Measurements from ENCODE around the gene MRPS22. TPM values are rescaled to one million over a fixed set of nuclear protein-coding genes. Genes with fewer than 3 reads are reported as not detected.

The MRPS22 gene
- total and polyA plus RNA-seq, 9 of the 15 experiments (the other 6 are each of a cell fraction or from before 2014, with no cell fraction given) = 148 to 397 (median 229) TPM

DNA sequence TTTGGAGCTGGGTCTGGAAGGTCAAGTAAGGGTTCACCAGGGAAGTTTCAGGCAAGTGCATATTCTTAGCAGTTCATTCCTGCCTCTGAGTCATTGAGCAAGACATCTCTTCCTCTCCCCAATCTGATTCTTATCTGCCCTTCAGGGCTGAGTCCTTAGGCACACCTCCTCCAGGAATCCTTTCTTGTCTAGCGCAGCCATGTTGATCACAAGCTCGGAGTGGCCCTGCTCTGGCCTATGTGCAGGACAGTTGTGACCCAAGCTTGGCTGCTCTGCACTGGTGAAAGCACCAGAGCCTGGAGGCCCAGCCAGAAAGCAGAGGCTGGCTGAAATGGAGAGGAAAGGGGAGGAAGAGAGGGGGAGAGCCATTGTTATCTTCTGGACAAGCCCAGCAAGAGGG is 30.9 kb upstream of the MRPS22 start (continued):
- peak; percentile 86 for TF ChIP-seq ZNF766 (CRISPR knock-in tag; conservative IDR thresholded peaks at IDR 0.05)
- TF ChIP-seq, protein P1, sequence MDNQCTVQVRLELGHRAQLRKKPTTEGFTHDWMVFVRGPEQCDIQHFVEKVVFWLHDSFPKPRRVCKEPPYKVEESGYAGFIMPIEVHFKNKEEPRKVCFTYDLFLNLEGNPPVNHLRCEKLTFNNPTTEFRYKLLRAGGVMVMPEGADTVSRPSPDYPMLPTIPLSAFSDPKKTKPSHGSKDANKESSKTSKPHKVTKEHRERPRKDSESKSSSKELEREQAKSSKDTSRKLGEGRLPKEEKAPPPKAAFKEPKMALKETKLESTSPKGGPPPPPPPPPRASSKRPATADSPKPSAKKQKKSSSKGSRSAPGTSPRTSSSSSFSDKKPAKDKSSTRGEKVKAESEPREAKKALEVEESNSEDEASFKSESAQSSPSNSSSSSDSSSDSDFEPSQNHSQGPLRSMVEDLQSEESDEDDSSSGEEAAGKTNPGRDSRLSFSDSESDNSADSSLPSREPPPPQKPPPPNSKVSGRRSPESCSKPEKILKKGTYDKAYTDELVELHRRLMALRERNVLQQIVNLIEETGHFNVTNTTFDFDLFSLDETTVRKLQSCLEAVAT (IDR thresholded peaks at IDR 0.05) = 0 out of 4 replicates have a peak, but pooled peaks of 1 of the 2 experiments have one; percentile 19
- TF ChIP-seq, protein P2, sequence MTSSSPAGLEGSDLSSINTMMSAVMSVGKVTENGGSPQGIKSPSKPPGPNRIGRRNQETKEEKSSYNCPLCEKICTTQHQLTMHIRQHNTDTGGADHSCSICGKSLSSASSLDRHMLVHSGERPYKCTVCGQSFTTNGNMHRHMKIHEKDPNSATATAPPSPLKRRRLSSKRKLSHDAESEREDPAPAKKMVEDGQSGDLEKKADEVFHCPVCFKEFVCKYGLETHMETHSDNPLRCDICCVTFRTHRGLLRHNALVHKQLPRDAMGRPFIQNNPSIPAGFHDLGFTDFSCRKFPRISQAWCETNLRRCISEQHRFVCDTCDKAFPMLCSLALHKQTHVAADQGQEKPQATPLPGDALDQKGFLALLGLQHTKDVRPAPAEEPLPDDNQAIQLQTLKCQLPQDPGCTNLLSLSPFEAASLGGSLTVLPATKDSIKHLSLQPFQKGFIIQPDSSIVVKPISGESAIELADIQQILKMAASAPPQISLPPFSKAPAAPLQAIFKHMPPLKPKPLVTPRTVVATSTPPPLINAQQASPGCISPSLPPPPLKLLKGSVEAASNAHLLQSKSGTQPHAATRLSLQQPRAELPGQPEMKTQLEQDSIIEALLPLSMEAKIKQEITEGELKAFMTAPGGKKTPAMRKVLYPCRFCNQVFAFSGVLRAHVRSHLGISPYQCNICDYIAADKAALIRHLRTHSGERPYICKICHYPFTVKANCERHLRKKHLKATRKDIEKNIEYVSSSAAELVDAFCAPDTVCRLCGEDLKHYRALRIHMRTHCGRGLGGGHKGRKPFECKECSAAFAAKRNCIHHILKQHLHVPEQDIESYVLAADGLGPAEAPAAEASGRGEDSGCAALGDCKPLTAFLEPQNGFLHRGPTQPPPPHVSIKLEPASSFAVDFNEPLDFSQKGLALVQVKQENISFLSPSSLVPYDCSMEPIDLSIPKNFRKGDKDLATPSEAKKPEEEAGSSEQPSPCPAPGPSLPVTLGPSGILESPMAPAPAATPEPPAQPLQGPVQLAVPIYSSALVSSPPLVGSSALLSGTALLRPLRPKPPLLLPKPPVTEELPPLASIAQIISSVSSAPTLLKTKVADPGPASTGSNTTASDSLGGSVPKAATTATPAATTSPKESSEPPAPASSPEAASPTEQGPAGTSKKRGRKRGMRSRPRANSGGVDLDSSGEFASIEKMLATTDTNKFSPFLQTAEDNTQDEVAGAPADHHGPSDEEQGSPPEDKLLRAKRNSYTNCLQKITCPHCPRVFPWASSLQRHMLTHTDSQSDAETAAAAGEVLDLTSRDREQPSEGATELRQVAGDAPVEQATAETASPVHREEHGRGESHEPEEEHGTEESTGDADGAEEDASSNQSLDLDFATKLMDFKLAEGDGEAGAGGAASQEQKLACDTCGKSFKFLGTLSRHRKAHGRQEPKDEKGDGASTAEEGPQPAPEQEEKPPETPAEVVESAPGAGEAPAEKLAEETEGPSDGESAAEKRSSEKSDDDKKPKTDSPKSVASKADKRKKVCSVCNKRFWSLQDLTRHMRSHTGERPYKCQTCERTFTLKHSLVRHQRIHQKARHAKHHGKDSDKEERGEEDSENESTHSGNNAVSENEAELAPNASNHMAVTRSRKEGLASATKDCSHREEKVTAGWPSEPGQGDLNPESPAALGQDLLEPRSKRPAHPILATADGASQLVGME (CRISPR knock-in tag; IDR thresholded peaks at IDR 0.05) = no peak
- TF ChIP-seq ARNT (IDR thresholded peaks at IDR 0.05) = 0 out of 4 replicates have a peak, but pooled peaks of 1 of the 2 experiments have one; percentile 18
- TF ChIP-seq CEBPG (CRISPR knock-in tag; IDR thresholded peaks at IDR 0.05) = peak; percentile 67
- TF ChIP-seq CEBPG (tag; conservative IDR thresholded peaks at IDR 0.05 in 1 of 2, IDR thresholded peaks at IDR 0.05 in 1 of 2) = peak; percentile 70 to 80
- 0 out of 2 replicates have a peak, but pooled peaks have one; percentile 9 for TF ChIP-seq ZNF830 (CRISPR knock-in tag; IDR thresholded peaks at IDR 0.05)
- TF ChIP-seq NFE2 (IDR thresholded peaks at IDR 0.05; ENCODE audit: low read depth) = peak; percentile 28; the same call in 1 of the 2 replicates
- no peak for TF ChIP-seq E2F4 (CRISPR knock-in tag; IDR thresholded peaks at IDR 0.05; ENCODE audit: low read depth)
- TF ChIP-seq, protein P3, sequence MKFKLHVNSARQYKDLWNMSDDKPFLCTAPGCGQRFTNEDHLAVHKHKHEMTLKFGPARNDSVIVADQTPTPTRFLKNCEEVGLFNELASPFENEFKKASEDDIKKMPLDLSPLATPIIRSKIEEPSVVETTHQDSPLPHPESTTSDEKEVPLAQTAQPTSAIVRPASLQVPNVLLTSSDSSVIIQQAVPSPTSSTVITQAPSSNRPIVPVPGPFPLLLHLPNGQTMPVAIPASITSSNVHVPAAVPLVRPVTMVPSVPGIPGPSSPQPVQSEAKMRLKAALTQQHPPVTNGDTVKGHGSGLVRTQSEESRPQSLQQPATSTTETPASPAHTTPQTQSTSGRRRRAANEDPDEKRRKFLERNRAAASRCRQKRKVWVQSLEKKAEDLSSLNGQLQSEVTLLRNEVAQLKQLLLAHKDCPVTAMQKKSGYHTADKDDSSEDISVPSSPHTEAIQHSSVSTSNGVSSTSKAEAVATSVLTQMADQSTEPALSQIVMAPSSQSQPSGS (CRISPR knock-in tag; IDR thresholded peaks at IDR 0.05) = no peak
- TF ChIP-seq TCF15 (CRISPR knock-in tag; IDR thresholded peaks at IDR 0.05) = no peak
- TF ChIP-seq, protein P4, sequence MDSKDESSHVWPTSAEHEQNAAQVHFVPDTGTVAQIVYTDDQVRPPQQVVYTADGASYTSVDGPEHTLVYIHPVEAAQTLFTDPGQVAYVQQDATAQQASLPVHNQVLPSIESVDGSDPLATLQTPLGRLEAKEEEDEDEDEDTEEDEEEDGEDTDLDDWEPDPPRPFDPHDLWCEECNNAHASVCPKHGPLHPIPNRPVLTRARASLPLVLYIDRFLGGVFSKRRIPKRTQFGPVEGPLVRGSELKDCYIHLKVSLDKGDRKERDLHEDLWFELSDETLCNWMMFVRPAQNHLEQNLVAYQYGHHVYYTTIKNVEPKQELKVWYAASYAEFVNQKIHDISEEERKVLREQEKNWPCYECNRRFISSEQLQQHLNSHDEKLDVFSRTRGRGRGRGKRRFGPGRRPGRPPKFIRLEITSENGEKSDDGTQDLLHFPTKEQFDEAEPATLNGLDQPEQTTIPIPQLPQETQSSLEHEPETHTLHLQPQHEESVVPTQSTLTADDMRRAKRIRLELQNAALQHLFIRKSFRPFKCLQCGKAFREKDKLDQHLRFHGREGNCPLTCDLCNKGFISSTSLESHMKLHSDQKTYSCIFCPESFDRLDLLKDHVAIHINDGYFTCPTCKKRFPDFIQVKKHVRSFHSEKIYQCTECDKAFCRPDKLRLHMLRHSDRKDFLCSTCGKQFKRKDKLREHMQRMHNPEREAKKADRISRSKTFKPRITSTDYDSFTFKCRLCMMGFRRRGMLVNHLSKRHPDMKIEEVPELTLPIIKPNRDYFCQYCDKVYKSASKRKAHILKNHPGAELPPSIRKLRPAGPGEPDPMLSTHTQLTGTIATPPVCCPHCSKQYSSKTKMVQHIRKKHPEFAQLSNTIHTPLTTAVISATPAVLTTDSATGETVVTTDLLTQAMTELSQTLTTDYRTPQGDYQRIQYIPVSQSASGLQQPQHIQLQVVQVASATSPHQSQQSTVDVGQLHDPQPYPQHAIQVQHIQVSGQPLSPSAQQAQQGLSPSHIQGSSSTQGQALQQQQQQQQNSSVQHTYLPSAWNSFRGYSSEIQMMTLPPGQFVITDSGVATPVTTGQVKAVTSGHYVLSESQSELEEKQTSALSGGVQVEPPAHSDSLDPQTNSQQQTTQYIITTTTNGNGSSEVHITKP (IDR thresholded peaks at IDR 0.05; ENCODE audit: partially characterized antibody) = peak; percentile 8
- no peak for TF ChIP-seq SMARCB1 (IDR thresholded peaks at IDR 0.05; ENCODE audit: insufficient read length, low read depth)
